Astrocyte (in vitro differentiated cells and primary cell): Measurements from ENCODE around the gene MRI1. TPM values are rescaled to one million over a fixed set of nuclear protein-coding genes. Genes with fewer than 3 reads are reported as not detected.

Experiments
- DNase-seq: peaks from one replicate; pipeline ENCODE4 v3.0.0-alpha.2; 2010; ENCODE audit warnings: low read depth
- FAIRE-seq: peaks from 2 replicates; lab custom pipeline; 2011; peaks lifted over from hg19 to GRCh38; lab: Jason Lieb, UNC
- H2AFZ ChIP-seq: 2 replicates; pipeline ENCODE4 v1.6.0; 2012; ENCODE audit warnings: low read depth, low read length, inconsistent platforms
- H3K27ac ChIP-seq: 2 replicates; pipeline ENCODE4 v1.5.1; 2011; ENCODE audit warnings: low read depth, low read length, inconsistent platforms
- H3K27me3 ChIP-seq: 2 replicates; pipeline ENCODE4 v1.6.0; 2011; ENCODE audit warnings: low read length, inconsistent platforms; ENCODE audit not compliant: insufficient read depth
- H3K36me3 ChIP-seq: 2 replicates; pipeline ENCODE4 v1.5.1; 2011; ENCODE audit warnings: low read length, inconsistent platforms; ENCODE audit not compliant: insufficient read depth
- H3K4me1 ChIP-seq: 2 replicates; pipeline ENCODE4 v1.5.1; 2011; ENCODE audit warnings: low read length, inconsistent platforms; ENCODE audit not compliant: insufficient read depth
- H3K4me2 ChIP-seq: 2 replicates; pipeline ENCODE4 v1.6.0; 2012; ENCODE audit warnings: low read length, inconsistent platforms
- H3K4me3 ChIP-seq: 2 replicates; pipeline ENCODE4 v1.5.1; 2011; ENCODE audit warnings: low read depth, mild to moderate bottlenecking, low read length, inconsistent platforms; ENCODE audit not compliant: insufficient read depth
- H3K79me2 ChIP-seq: 2 replicates; pipeline ENCODE4 v1.6.0; 2012; ENCODE audit warnings: mild to moderate bottlenecking, low read length, inconsistent platforms; ENCODE audit not compliant: insufficient read depth
- H3K9ac ChIP-seq: 2 replicates; pipeline ENCODE4 v1.6.0; 2012; ENCODE audit warnings: mild to moderate bottlenecking, low read length, inconsistent platforms
- H3K9me3 ChIP-seq: 2 replicates; pipeline ENCODE4 v1.5.1; 2012; ENCODE audit warnings: low read depth, mild to moderate bottlenecking, low read length, inconsistent platforms; ENCODE audit not compliant: insufficient read depth
- H4K20me1 ChIP-seq: 2 replicates; pipeline ENCODE4 v1.6.0; 2012; ENCODE audit warnings: low read length, inconsistent platforms; ENCODE audit not compliant: insufficient read depth
- H3K27ac Mint-ChIP-seq: one replicate; pipeline ENCODE4 v1.8.0; 2021; ENCODE audit warnings: mild to moderate bottlenecking, mixed read lengths; ENCODE audit not compliant: unreplicated experiment
- H3K27me3 Mint-ChIP-seq: one replicate; pipeline ENCODE4 v1.8.0; 2021; ENCODE audit warnings: low read depth, mixed read lengths; ENCODE audit not compliant: unreplicated experiment
- H3K36me3 Mint-ChIP-seq: one replicate; pipeline ENCODE4 v1.8.0; 2021; ENCODE audit warnings: low read depth, mixed read lengths; ENCODE audit not compliant: unreplicated experiment
- H3K4me1 Mint-ChIP-seq: one replicate; pipeline ENCODE4 v1.8.0; 2021; ENCODE audit warnings: low read depth, mixed read lengths; ENCODE audit not compliant: unreplicated experiment
- H3K4me3 Mint-ChIP-seq: one replicate; pipeline ENCODE4 v1.8.0; 2021; ENCODE audit warnings: mild to moderate bottlenecking, moderate library complexity, mixed read lengths; ENCODE audit not compliant: unreplicated experiment
- H3K9me3 Mint-ChIP-seq: one replicate; pipeline ENCODE4 v1.8.0; 2021; ENCODE audit warnings: mild to moderate bottlenecking, mixed read lengths; ENCODE audit not compliant: unreplicated experiment
- EZH2 ChIP-seq: IDR thresholded peaks from 2 replicates; pipeline ENCODE4 v1.6.1; 2012; ENCODE audit warnings: mild to moderate bottlenecking, low read length, inconsistent platforms; ENCODE audit not compliant: insufficient read depth
- total RNA-seq: library from RNA; stranded (reverse); gene quantifications from 2 replicates; pipeline ENCODE4 v1.2.1, GENCODE V29; 2021
- TF ChIP-seq, protein P1 (sequence below): IDR thresholded peaks from 2 replicates; pipeline ENCODE4 v1.5.1; 2011; ENCODE audit warnings: low read depth, mild to moderate bottlenecking, inconsistent platforms, low read length, moderate library complexity; ENCODE audit not compliant: insufficient read depth

MRI1 gene
- total RNA-seq, 1 donor from 2014 or later: 26.6 TPM

DNA sequence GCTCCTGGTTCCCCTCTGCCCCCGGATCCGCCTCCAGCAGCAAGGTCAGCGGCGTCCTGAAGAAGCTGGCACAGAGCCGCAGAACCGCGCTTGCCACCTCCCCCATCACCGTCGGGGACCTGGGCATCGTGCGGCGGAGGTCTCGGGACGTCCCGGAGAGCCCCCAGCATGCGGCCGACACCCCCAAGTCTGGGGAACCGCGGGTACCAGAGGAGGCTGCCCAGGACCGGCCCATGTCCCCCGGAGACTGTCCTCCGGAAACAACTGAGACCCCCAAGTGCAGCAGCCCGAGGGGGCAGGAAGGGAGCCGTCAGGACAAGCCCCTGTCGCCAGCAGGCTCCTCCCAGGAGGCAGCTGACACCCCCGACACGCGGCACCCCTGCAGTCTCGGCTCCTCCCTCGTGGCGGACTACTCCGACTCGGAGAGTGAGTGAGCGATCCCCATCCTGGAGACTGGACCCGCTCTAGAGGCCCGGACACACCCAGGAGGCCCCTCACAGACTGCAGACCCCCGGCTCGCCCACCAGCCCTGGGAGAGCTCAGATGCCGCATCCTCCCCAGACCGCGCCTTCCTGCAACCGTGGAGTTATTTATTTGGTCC lies 1.6 kb upstream of the MRI1 start:
- Histone ChIP-seq H3K9ac (no peak overlapping the region), H3K36me3 (peaks cover 13% of the 10 kb centered on the region), H3K4me2 (no peak overlapping the region), H3K27ac (no peak overlapping the region), H3K4me3 (no peak overlapping the region), H2AFZ (no peak overlapping the region), H3K27me3 (no peaks in the 10 kb centered on the region), H4K20me1 (peaks cover 7% of the 10 kb centered on the region), H3K9me3 (no peaks in the 10 kb centered on the region), H3K79me2 (peaks cover 18% of the 10 kb centered on the region), H3K4me1 (peaks cover 9% of the 10 kb centered on the region)
- FAIRE-seq (no peak), DNase-seq (no peak)
- Mint-ChIP-seq H3K9me3 (no peaks in the 10 kb centered on the region), H3K27me3 (no peaks in the 10 kb centered on the region), H3K27ac (no peak overlapping the region), H3K4me3 (no peak overlapping the region), H3K36me3 (peaks cover 18% of the 10 kb centered on the region), H3K4me1 (peaks cover 2% of the 10 kb centered on the region)
- TF ChIP-seq, protein P1, sequence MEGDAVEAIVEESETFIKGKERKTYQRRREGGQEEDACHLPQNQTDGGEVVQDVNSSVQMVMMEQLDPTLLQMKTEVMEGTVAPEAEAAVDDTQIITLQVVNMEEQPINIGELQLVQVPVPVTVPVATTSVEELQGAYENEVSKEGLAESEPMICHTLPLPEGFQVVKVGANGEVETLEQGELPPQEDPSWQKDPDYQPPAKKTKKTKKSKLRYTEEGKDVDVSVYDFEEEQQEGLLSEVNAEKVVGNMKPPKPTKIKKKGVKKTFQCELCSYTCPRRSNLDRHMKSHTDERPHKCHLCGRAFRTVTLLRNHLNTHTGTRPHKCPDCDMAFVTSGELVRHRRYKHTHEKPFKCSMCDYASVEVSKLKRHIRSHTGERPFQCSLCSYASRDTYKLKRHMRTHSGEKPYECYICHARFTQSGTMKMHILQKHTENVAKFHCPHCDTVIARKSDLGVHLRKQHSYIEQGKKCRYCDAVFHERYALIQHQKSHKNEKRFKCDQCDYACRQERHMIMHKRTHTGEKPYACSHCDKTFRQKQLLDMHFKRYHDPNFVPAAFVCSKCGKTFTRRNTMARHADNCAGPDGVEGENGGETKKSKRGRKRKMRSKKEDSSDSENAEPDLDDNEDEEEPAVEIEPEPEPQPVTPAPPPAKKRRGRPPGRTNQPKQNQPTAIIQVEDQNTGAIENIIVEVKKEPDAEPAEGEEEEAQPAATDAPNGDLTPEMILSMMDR: no peak
- no peak for TF ChIP-seq EZH2

DNA sequence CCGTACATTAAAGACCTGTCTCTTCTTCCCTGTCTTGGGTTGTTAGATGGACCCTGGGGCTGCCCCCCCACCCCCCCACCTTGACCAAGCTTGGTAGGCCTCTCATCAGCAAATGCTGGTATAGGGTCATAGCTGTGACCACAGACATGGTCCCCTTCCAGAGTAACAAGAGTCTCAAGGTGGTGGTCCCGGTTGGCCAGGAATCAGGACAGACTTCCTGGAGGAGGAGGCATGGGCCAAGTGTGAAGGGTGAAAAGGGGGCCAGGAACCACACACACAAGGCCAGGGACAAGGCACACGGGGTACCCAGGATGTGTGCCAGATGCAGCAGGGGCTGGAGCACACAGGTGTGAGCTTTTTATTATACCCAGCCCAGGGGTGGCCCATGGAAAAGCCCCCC lies 1.1 kb upstream of the MRI1 start:
- H3K27me3 ChIP-seq: no peaks in the 10 kb centered on the region
- Mint-ChIP-seq H3K27me3 (no peaks in the 10 kb centered on the region), H3K27ac (no peak overlapping the region), H3K36me3 (peaks cover 16% of the 10 kb centered on the region), H3K4me1 (peaks cover 2% of the 10 kb centered on the region), H3K4me3 (peak overlapping the region; percentile 79), H3K9me3 (no peaks in the 10 kb centered on the region)
- no peak overlapping the region for H3K9ac ChIP-seq
- H3K36me3 ChIP-seq: peaks cover 10% of the 10 kb centered on the region
- DNase-seq (no peak), FAIRE-seq (no peak)
- TF ChIP-seq EZH2: no peak
- TF ChIP-seq, protein P1: no peak
- H3K4me1 ChIP-seq: peaks cover 9% of the 10 kb centered on the region
- no peak overlapping the region for H3K4me2 ChIP-seq
- no peak overlapping the region for H2AFZ ChIP-seq
- H3K79me2 ChIP-seq: peaks cover 18% of the 10 kb centered on the region
- H4K20me1 ChIP-seq: peaks cover 7% of the 10 kb centered on the region
- no peak overlapping the region for H3K27ac ChIP-seq
- no peak overlapping the region for H3K4me3 ChIP-seq
- H3K9me3 ChIP-seq: no peaks in the 10 kb centered on the region

DNA sequence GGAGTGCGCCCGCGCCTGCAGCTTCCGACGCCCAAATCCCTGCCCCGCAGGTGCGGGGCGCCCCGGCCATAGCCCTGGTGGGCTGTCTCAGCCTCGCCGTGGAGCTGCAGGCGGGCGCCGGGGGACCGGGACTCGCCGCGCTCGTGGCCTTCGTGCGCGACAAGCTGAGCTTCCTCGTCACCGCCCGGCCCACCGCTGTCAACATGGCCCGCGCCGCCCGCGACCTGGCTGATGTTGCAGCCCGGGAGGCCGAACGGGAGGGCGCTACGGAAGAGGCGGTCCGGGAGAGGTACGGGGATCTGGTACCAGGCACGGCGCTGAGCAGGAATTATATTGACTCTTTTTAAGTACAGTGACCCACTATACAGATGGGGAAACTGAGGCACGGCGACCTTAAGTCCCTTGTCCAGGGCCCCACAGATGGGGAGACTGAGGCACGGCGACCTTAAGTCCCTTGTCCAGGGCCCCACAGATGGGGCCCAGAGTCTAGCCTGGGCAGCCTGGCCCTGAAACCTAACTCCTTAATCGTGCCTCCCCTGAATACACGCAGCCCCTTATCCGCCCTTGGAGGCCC lies 586 bp downstream of the MRI1 start:
- Histone ChIP-seq H2AFZ (peak overlapping the region; percentile 69), H3K4me2 (peak overlapping the region; percentile 96), H3K27me3 (no peaks in the 10 kb centered on the region), H3K79me2 (peaks cover 18% of the 10 kb centered on the region), H3K36me3 (peaks cover 11% of the 10 kb centered on the region), H4K20me1 (peaks cover 7% of the 10 kb centered on the region), H3K27ac (peak overlapping the region; percentile 12), H3K4me3 (peak overlapping the region; percentile 64), H3K9me3 (no peaks in the 10 kb centered on the region), H3K9ac (peak overlapping the region; percentile 70), H3K4me1 (peaks cover 9% of the 10 kb centered on the region)
- peak overlapping the region; percentile 88 for H3K4me3 Mint-ChIP-seq
- TF ChIP-seq, protein P1: no peak
- no peak for TF ChIP-seq EZH2
- peaks cover 11% of the 10 kb centered on the region for H3K36me3 Mint-ChIP-seq
- H3K4me1 Mint-ChIP-seq: peaks cover 2% of the 10 kb centered on the region
- no peak for FAIRE-seq
- DNase-seq: no peak
- peak overlapping the region; percentile 80 for H3K27ac Mint-ChIP-seq
- no peaks in the 10 kb centered on the region for H3K9me3 Mint-ChIP-seq
- no peaks in the 10 kb centered on the region for H3K27me3 Mint-ChIP-seq
